Activated CD4-positive, alpha-beta T cell treated with anti-CD3 and anti-CD28 coated beads, Interleukin-2, amount 50 U/mL, for 4 hours (primary cell): ENCODE measurements around the gene ABHD17C.
"Not testable (repeated sequence)": the region's sequence is repeated elsewhere in the genome, so short reads cannot be mapped to it uniquely, and the experiment has no call there.

Experiments
- DNase-seq, 2 experiments: peaks; one replicate each; pipeline ENCODE4 v3.0.0-alpha.2; 2020

The ABHD17C gene

DNA sequence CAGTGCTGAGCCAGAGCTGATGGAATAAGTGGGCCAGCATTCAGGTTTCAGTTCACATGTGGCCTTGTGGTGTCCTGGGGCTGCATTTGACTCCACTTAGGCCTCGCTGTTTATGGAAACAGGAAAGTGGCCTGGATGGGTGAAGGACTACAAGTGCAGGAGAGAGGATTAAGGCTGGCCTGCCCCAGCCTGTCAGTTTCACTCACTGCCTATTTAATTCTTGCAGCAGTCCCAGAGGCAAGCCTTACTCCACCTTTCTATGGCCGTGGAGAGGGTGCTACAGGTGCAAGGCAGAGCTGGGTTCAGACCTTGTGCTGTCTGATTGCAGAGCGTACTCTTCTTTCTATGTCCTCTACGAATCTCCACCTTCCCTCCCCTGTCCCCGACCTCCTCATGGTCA is 37.7 kb downstream of the ABHD17C start:
- no peak for DNase-seq

DNA sequence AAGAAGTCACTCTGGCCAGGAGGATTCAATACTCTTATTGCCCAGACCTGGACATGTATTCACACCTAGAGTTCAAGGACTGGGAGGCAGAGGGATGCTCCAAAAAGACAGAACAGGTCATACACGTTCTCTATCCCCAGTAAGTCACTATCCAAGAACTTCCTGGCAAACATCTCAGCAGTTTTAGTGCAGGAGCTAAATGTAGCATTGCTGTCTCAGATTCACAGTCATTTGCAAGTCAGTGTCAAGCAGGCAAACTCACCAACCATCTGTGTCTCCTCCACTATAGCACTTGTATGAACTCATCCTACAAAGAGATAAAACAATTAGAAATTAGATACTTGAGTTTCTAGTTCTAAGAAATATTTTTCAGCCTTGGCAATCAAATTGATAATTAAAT is 38.4 kb downstream of the ABHD17C start:
- no peak for DNase-seq

DNA sequence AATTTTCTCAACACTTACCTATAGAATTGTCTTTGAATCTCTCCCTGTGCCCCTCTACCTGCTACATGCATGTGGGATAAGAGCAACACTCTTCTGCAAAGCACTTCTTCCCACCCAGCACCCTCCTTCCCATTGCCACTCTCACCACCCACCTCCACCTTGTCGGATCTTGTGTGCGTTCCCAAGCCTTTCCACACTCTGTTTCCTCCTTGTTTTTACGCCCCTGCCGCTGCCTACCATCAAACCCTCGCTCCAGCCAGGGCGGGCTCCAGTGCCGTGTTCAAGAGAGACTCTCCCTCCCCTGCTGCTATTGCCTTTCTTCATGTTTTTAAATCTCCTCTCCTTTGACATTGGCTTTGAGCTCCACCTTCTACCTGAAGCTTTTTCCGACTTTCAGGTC is 40.2 kb downstream of the ABHD17C start:
- DNase-seq: no peak

DNA sequence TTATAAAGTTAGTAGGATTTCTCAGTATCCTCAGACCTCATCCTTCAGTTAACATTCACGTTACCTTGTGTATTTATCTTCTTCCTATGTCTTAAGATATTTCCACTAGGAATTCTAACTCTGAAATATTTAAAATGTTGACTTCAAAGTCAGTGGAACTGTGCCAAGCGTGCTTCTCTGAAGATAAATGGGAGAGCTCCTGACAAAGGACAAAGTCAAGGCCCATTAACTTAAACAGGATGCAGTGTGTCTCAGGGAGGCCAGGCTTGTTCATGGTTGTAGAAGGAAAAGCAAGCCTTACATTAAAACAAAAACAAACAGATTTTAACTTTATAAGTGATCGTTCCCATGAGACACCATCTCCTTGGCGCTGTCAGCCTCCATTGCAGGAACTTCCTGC is 41.5 kb downstream of the ABHD17C start:
- DNase-seq: no peak

DNA sequence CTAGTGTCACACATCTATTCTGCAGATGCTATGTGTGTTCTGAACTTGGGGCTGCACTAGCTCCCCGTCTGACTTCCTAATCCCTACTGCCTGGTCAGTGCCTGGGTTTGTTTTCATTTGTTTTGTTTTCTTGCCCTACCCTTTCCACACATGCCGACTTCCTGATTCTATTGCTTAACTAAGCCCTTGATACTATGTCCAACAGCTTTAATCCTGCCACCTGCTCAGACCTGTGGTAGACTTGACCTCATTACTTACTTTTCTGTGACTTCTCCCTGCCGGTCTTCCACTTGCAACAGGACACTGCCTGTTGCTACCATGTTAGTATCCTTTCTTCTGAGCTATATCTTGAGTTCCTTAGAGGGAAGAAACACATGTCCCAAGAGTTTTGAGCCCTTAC is 44.8 kb downstream of the ABHD17C start:
- no peak for DNase-seq

DNA sequence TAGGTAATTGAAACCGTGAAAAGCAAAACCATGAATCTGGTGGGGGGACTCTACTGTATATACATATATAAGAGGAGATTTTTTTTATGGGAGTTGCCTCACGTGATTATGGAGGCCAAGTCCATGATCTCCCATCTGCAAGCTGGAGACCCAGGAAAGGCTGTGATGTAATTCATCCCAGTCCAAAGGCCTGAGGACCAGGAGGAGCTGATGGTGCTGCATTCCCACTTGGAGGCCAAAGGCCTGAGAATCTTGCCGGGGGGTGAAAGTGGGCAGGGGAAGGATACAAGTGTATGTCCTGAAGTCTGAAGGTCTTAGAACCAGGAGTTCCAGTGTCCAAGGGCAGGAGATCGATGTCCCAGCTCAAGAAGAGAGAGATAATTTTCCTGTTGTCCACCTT is 47.0 kb downstream of the ABHD17C start:
- DNase-seq: no peak

DNA sequence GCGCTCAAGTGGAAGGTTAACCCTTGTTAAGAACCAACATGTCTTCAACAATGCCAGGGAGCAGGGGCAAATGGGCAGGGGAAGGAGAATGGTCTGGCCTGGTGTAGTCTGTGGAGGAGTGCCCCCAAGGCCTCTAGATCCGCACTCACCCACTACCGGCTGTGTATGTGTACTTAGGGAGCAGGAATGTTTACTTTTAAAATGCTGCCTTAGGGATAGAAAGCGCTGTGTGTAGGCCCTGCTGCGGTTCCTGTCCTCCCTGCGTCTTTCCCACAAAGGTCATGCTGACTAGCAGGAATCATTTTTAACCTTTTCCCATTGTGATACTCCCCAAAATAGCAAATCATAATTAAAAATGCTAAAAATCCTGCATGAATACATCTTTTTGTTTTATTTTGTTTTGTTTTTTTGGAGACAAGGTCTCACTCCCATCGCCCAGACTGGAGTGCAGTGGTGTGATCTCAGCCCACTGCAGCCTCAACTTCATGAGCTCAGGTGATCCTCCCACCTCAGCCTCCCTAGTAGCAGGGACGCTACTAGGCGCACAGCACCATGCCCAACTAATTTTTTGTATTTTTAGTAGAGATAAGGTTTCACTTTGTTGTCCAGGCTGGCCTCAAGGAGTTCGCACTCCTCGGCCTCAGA is 48.2 kb downstream of the ABHD17C start:
- DNase-seq: no peak

DNA sequence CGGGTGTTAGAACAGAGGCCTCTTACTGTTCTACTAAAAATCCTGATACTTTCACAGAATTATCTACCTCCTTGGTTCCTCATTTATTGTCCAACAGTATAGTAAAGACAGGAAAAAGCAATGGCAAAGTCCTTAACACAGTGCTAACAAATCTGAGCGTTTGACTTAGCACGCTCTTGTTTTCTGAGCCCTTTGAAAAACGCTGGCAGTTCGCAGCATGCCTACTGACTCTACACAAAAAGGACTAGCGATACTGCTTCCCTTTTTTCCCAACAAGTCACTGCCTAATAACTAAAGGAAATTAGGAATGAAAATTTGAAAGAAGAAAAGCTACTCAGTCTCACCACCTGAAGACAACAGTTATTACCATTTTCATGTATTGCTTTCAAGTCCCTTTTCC is 49.3 kb downstream of the ABHD17C start:
- no peak for DNase-seq

DNA sequence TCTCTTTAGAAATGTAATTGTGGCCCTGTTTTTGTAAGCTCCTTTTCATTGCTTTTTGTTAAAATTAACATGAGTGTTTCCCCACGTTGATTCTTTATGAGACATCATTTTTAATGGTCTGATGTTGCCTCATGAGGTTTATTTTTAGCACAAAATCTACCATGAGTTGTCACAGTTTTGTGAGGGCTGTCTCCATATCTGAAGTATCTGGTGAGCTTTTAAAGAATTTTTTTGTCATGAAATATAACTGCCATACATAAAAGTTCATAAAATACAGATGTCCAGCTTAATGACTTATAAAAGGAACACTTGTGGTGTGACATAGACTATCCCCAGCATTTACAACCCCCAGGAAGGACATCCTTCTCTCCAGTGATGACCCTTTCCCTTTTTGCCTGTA is 49.7 kb downstream of the ABHD17C start:
- no peak for DNase-seq

DNA sequence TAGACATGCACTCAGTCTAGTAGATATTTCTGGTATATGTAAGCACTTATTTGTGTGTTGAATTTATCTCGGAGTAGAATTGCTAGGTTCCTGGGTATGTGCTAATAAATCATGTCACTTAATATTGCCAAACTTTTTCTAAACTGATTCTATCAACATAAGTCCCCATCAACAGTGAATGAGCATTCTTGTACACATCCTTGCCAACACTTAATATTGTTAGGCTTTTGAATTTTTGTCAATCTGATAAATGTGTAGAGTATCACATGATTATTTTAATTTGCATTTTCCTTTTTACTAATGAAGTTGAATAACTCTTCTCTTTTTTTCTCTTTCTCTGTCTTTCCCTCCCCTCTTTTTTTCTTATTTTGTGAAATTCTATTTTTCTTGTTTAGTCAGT is 50.8 kb downstream of the ABHD17C start:
- DNase-seq: no peak

DNA sequence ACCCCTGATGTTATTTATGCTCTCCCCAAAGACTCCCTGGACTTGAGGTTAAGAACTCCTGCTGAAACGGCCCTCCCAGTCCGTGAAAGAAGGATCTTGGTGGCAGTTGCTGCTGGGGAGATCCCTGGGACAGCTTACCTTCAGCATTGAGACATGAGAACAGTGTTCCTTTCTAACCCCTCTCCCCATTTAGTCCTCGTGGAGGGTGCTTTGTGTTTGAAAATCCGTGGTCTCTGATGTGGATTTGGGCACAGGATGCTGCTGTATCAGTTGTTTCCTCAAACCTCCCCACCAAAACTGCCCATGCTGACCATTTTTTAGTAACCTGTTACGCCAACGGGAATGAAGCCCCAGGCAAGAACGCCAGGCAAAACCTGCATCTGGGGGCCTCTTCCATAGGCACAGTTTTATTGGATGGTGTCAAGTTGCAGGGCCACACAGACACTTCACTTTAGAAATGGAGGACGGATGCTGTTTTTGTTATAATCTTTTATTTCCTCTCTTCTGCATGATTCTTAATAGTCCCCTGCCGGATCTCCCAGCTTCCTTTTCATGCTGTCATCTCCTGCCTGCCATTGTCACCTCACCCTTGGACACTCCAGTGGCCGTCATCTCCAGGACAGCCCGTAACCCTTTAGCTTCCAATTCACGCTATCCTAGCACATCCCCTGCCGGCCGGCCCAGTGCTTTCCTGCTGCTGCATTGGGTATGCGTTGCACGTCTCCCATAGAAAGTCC is 52.4 kb downstream of the ABHD17C start:
- no peak for DNase-seq

DNA sequence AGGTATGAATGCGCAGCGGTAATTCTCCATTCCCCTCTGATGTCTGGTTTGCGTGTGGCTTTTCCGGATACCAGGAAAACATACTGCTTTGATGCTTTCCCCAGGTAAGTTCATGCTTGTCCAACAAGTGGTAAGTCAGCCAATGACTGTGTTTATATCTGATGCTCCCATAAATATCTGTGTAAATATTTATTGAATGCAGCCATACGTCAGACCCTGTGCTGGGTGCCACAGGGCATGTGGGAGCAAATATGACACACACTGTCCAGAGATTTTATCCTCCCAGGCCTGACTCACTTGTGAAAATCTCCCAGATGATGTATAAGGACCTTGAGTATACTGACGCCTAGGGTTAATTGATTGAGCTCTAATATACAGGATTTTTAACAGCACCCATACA is 54.5 kb downstream of the ABHD17C start:
- DNase-seq: no peak

DNA sequence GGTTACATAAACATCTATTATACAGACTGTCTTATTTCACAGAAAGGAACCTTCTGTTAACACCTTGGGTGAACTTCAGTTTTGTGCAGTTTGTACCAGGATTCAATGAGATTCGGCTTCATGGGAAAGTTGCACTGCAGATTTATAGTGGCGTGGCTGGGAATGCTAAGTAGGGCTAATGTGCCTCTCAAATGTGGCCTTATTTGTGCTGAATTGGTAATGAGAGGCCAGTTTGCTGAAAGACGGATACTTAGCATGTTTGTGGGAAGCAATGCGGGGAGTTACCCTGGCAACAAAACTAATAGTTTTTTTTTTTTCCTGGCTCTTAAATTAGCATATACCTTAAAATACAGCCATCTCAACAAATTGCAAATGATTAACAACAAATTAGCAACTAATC is 55.5 kb downstream of the ABHD17C start:
- DNase-seq: no peak

DNA sequence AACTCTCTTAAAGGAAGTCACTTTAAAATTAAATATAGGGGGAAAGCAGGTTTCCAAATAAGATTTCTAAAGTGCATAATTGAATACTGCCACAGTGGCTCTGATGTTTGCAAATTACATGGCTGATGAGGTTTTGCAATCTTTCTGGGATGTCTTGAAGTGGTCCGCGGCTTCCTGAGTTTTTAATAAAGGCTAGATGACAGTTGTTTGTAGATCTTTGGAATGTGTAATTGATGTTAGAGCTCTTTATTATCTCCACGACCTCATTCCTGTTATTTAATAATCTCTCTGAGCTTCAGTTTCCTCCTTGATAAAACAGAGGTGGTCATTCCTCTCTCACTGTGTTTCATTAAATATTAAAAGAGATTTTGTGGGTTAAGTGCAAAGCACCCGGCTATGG is 57.1 kb downstream of the ABHD17C start:
- no peak for DNase-seq

DNA sequence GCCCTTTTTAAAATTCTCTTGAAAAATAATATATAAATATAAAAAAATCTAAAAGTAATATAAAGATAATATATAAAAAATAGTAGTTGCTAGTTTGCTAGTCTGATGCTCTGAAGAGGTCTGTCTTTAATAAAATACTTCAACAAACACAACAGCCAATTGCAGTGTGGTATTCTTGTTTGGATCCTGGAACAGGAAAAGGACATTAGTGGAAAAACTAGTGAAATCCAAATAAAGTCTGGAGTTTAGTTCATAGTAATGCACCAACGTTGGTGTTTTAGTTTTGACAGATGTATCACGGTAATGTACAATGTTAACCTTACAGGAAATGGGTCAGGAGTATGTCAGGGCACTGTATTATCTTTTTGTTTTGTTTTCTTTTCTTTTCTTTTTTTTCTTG is 58.1 kb downstream of the ABHD17C start:
- no peak for DNase-seq

DNA sequence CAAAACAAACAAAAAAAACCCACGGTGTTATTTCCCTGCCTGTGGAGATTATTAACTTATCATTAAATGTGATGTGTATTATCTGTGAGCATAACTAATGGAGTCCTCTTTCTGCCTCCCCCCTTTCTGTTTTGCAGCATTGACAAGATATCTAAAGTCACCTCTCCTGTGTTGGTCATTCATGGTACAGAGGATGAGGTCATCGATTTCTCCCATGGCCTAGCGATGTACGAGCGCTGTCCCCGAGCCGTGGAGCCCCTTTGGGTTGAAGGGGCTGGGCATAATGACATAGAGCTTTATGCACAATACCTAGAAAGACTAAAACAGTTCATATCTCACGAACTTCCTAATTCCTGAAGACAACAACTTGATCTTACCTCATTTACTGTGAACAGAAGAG is 58.9 kb downstream of the ABHD17C start:
- DNase-seq: no peak

DNA sequence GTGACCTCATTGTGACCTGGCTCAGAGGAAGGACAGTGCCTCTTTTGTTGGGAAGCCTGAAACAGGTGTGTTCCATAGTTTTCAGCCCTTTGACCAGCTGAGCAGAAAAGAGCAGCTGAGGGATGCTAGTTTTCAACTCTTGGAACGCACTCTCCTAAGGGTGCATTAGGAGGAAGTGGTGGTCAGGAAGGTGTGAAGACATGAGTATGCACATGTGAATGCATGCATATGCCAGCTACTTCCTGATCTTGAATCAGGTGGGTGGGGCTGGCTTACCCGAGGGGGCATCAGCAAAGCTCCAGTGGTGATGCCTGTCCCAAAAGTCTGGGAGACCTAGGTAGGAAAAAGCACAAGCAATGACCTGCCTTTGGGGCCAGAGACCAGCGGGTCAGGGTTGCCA is 60.8 kb downstream of the ABHD17C start:
- no peak for DNase-seq

DNA sequence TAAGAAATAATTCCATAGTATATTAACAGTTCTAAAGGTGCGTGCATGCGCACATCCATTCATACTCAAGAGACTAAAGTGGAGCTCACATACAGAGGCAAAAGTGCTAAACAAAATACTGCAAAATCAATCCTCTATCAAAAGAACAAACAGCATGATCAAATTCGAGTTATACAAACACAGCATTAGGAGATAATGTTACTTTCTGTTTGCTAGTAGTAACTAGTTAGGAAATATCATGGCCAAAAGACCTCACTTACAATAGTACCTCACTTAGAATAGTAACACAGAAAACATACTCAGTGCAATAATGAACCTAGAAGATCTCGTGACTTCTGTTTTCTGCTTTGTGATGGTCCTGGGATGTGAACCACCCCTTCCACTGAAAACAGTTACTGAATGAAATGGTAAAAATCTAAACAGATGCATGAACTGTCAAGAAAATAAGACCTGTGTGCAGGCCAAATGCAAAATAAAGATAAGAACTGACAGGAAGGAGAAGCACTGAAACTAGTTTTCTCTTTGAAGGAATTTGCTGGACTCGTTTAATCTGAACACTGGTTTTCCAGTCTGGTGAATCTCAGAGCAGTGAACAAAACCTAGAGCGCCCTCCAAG is 63.1 kb downstream of the ABHD17C start:
- no peak for DNase-seq

DNA sequence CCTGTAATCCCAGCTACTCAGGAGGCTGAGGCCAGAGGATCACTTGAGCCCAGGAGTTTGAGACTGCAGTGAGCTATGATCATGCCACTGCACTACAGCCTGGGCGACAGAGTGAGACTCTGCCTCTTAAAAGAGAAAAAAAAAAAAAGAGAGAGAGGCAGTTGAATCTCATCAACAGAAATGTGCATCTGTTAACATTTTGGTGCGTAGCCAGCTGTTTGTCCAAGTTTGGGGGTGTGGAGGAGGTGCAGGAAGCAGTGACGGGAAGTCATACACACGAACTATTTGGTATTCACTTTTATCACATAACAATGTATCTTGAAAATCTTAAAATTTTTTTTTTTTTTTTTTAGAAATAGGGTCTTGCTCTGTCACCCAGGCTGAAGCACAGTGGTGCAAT is 65.8 kb downstream of the ABHD17C start:
- no peak for DNase-seq

DNA sequence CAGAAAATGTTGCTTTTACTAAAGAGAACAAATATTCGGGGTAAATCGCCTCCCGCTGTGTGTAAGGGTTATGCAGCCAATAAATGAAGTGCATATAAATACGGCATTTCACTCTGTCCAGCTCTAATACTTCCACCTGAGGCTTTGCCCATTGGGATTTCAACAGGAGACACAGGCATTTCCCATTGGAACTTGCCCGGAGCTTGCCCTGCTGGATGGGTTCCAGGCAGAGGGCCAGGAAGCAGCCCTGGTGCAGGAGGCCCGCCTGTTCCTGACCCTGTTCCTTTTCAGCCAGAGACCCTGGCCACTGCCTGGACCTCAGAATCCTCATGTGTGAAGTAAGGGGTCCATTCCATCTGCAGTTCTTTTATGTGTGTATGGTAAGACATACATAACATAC is 66.6 kb downstream of the ABHD17C start:
- DNase-seq: no peak

DNA sequence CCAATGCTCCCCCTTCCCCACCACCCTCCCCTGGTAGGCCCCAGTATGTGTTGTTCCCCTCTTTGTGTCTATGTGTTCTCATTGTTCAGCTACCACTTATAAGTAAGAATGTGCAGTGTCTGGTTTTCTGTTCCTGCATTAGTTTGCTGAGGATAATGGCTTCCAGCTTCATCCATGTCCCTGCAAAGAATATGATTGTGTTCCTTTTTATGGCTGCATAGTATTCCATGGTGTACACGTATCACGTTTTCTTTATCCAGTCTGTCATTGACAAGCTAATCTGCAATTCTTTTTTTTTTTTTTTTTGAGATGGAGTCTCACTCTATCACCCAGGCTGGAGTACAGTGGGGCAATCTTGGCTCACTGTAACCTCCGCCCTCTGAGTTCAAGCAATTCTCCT is 68.1 kb downstream of the ABHD17C start:
- DNase-seq: not testable (repeated sequence)

DNA sequence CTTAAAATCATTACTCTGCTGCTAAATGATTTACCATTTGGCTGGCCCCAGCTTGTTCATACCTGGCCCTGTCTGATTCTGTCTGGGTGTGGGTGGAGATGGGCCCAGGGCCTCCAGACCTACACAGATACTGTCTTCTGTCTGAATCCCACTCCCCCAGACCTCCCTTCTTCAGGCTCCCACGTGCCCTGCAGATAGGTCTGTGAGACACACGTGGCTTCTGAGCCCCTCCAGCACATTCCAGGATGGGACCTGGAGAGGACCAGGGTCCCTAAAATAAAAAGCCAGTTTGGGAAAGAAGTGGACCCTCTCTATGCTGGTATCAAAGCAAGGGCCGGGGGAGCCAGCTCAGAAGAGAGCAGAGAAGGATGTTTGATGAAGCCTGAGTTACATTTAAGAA is 69.4 kb downstream of the ABHD17C start:
- no peak for DNase-seq

DNA sequence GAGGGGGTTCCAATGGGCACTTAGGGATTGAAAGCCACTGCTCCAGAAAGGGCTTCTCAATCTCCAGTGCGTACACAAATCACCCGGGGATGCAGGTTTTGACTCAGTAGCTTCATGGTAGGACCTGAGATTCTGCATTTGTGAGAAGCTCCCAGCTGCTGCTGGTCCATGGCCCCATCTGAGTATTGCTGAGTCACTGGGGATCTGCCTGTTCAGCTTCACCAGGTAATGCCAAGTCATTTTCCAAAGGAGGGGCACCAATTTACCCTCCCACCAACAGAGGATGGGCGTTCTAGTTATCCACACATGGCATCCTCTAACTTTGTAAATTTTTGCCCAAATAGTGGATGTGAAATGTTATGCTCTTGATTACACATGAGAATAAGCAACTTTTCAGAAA is 71.2 kb downstream of the ABHD17C start:
- DNase-seq: no peak

DNA sequence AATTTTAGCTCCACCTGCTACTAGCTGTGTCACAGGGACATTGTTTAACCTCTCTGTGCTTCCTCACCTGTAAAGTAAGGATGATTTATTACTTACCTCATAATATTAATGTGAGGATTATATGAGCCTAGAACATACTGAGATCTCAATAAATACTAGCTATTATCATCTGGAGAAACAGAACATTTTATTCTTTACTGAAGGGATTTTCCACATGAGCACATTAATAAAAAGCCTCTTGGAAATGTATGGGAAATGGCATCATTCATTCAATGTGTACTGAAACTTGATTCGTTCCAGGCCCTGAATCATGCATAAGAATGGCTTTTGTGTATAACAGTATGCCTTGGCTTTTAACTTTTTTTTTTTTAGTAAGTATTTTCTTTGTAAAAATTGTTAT is 73.0 kb downstream of the ABHD17C start:
- no peak for DNase-seq
